Trophoblast cell (in vitro differentiated cells and primary cell): Measurements from ENCODE around the gene ATP6V0D1.

ENCODE experiments used
- DNase-seq, 2 donors: peaks; one replicate each; pipeline ENCODE4 v3.0.0-alpha.2; 2016
- H2AFZ ChIP-seq: 2 replicates; pipeline ENCODE4 v1.6.1; 2013; ENCODE audit warnings: low read length, moderate library complexity, mild to moderate bottlenecking; ENCODE audit not compliant: insufficient read depth, poor library complexity
- H2AK5ac ChIP-seq: 2 replicates; pipeline ENCODE4 v1.6.1; 2013; ENCODE audit warnings: mild to moderate bottlenecking, low read length
- H2BK120ac ChIP-seq: 2 replicates; pipeline ENCODE4 v1.6.1; 2013; ENCODE audit warnings: low read length, mild to moderate bottlenecking, moderate library complexity; ENCODE audit not compliant: insufficient read depth, poor library complexity
- H2BK12ac ChIP-seq: 2 replicates; pipeline ENCODE4 v1.6.1; 2013; ENCODE audit warnings: mild to moderate bottlenecking, low read length, moderate library complexity
- H2BK5ac ChIP-seq: 2 replicates; pipeline ENCODE4 v1.6.1; 2013; ENCODE audit warnings: low read length, low read depth, moderate library complexity, mild to moderate bottlenecking; ENCODE audit not compliant: poor library complexity
- H3K14ac ChIP-seq: 2 replicates; pipeline ENCODE4 v1.6.1; 2013; ENCODE audit warnings: mild to moderate bottlenecking, low read length
- H3K18ac ChIP-seq: 2 replicates; pipeline ENCODE4 v1.6.1; 2013; ENCODE audit warnings: mild to moderate bottlenecking, low read length
- H3K23ac ChIP-seq: 2 replicates; pipeline ENCODE4 v1.6.1; 2013; ENCODE audit warnings: low read length
- H3K27ac ChIP-seq: 2 replicates; pipeline ENCODE4 v1.5.1; 2013; ENCODE audit warnings: low read depth, mild to moderate bottlenecking, inconsistent platforms, low read length, moderate library complexity
- H3K27me3 ChIP-seq: 2 replicates; pipeline ENCODE4 v1.6.1; 2013; ENCODE audit warnings: inconsistent platforms, mild to moderate bottlenecking, low read length, moderate library complexity; ENCODE audit not compliant: insufficient read depth
- H3K36me3 ChIP-seq, 2 experiments: 1 replicate in 1 of 2; 2 replicates in 1 of 2; pipeline ENCODE4 v1.6.1; 2013; ENCODE audit warnings: low read length in 2 of 2, mild to moderate bottlenecking in 2 of 2, moderate library complexity in 1 of 2; ENCODE audit not compliant: insufficient read depth in 2 of 2, control insufficient read depth in 1 of 2
- H3K4ac ChIP-seq: 2 replicates; pipeline ENCODE4 v1.6.1; 2013; ENCODE audit warnings: low read depth, mild to moderate bottlenecking, low read length, moderate library complexity
- H3K4me1 ChIP-seq, 2 experiments: 1 replicate in 1 of 2; 2 replicates in 1 of 2; pipeline ENCODE4 v1.6.1; 2013; ENCODE audit warnings: low read length in 2 of 2, mild to moderate bottlenecking in 2 of 2, moderate library complexity in 1 of 2; ENCODE audit not compliant: insufficient read depth in 2 of 2, control insufficient read depth in 1 of 2
- H3K4me2 ChIP-seq: 2 replicates; pipeline ENCODE4 v1.6.1; 2013; ENCODE audit warnings: inconsistent platforms, mild to moderate bottlenecking, low read length, moderate library complexity
- H3K4me3 ChIP-seq: 2 replicates; pipeline ENCODE4 v1.5.1; 2013; ENCODE audit warnings: mild to moderate bottlenecking, low read depth, low read length, inconsistent platforms
- H3K79me1 ChIP-seq: one replicate; pipeline ENCODE4 v1.6.1; 2013; ENCODE audit warnings: low read length
- H3K79me2 ChIP-seq: 2 replicates; pipeline ENCODE4 v1.6.1; 2013; ENCODE audit warnings: low read length, mild to moderate bottlenecking; ENCODE audit not compliant: control insufficient read depth, insufficient read depth, poor library complexity
- H3K9ac ChIP-seq: 2 replicates; pipeline ENCODE4 v1.6.1; 2013; ENCODE audit warnings: mild to moderate bottlenecking, low read length
- H3K9me3 ChIP-seq: 2 replicates; pipeline ENCODE4 v1.6.1; 2013; ENCODE audit warnings: low read depth, mild to moderate bottlenecking, control low read depth, inconsistent platforms, low read length; ENCODE audit not compliant: insufficient read depth
- H4K12ac ChIP-seq: 2 replicates; pipeline ENCODE4 v1.6.1; 2013; ENCODE audit warnings: low read depth, mild to moderate bottlenecking, low read length, moderate library complexity
- H4K8ac ChIP-seq: 2 replicates; pipeline ENCODE4 v1.6.1; 2013; ENCODE audit warnings: low read depth, mild to moderate bottlenecking, low read length, moderate library complexity
- H4K91ac ChIP-seq: one replicate; pipeline ENCODE4 v1.6.1; 2013; ENCODE audit warnings: low read depth, mild to moderate bottlenecking, low read length, moderate library complexity
- WGBS: extraction: QIAGEN DNeasy Blood & Tissue Kit; methylation state at CpG from one replicate; pipeline ENCODE4 v1.1.7; 2013; ENCODE audit warnings: missing lambda C conversion rate; ENCODE audit not compliant: insufficient read length, insufficient coverage; ENCODE audit errors: extremely low coverage; 5-methylcytosine and 5-hydroxymethylcytosine counted together

The ATP6V0D1 gene

DNA sequence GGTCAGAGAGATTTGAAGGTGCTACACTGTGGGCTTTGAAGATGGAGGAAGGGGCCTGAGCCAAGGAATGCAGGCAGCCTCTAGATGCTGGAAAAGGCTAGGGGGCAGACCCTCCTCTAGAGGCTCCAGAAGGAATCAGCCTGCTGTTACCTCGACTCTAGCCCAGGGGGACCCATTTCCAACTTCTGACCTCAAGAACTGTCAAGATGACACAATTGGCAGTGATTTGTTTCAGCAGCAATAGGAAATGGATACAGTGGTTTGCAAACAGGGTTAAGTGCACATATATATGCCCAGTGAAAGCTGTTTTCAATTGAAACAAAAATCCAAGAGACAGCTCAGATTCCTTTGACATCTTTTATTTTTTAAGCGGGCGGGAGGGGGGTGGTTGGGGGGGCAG, 61.0 kb downstream of the ATP6V0D1 start:
- Histone ChIP-seq H3K18ac (no peak overlapping the region), H3K9me3 (no peaks in the 10 kb centered on the region), H2AK5ac (no peak overlapping the region), H3K79me2 (peaks cover 4% of the 10 kb centered on the region), H3K23ac (no peak overlapping the region), H2BK12ac (no peak overlapping the region), H3K4me2 (no peak overlapping the region), H2BK120ac (no peak overlapping the region), H4K8ac (no peak overlapping the region), H3K36me3 (no peaks in the 10 kb centered on the region), H4K12ac (no peak overlapping the region), H2BK5ac (no peak overlapping the region), H3K14ac (no peak overlapping the region), H3K79me1 (peaks cover 15% of the 10 kb centered on the region), H3K9ac (no peak overlapping the region), H3K27ac (no peak overlapping the region), H3K4me3 (no peak overlapping the region), H3K27me3 (no peaks in the 10 kb centered on the region), H3K4me1 (peaks cover 10 to 16% of the 10 kb centered on the region in 2 experiments), H4K91ac (no peak overlapping the region), H3K4ac (no peak overlapping the region), H2AFZ (no peak overlapping the region)
- no CpG with 5 or more reads among the region's 3 CpGs for WGBS
- no peak for DNase-seq

DNA sequence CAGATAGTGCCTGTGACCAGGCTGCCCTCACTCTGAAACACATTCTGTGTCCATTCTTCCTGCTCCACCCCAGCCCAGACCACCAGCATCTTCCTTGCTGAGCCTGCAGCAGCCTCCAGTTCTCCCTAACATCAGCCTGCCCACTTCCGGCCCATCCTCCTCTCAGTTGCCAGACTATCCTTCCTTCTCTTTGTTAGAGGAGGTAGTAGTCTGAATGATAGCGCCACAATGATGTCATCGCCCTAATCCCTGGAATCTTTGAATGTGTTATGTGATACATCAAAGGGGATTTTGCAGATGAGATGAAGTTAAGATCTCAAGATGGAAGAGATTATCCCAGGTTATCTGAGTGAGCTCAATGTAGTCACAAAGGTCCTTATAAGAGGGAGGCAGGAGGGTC, 61.5 kb downstream of the ATP6V0D1 start:
- Histone ChIP-seq H2BK5ac (no peak overlapping the region), H3K4me2 (no peak overlapping the region), H4K12ac (no peak overlapping the region), H3K79me1 (peaks cover 15% of the 10 kb centered on the region), H2AK5ac (no peak overlapping the region), H3K4me1 (peaks cover 10 to 13% of the 10 kb centered on the region in 2 experiments), H3K79me2 (peaks cover 4% of the 10 kb centered on the region), H3K36me3 (no peaks in the 10 kb centered on the region), H3K4ac (no peak overlapping the region), H3K18ac (no peak overlapping the region), H3K4me3 (no peak overlapping the region), H3K9ac (no peak overlapping the region), H2AFZ (no peak overlapping the region), H2BK12ac (no peak overlapping the region), H2BK120ac (no peak overlapping the region), H3K27me3 (no peaks in the 10 kb centered on the region), H4K91ac (peak overlapping the region; percentile 6), H3K9me3 (no peaks in the 10 kb centered on the region), H3K23ac (no peak overlapping the region), H3K14ac (no peak overlapping the region), H3K27ac (no peak overlapping the region), H4K8ac (no peak overlapping the region)
- WGBS = no CpG with 5 or more reads among the region's 3 CpGs
- DNase-seq = peak; percentile 24 to 86

- Histone ChIP-seq H2BK5ac (no peak overlapping the region), H3K79me1 (peaks cover 15% of the 10 kb centered on the region), H3K4me2 (no peak overlapping the region), H2BK120ac (peak overlapping the region; percentile 36), H4K91ac (no peak overlapping the region), H3K4me1 (peaks cover 10 to 12% of the 10 kb centered on the region in 2 experiments), H4K8ac (peak overlapping the region; percentile 12), H2AK5ac (no peak overlapping the region), H3K79me2 (peaks cover 4% of the 10 kb centered on the region), H3K27me3 (no peaks in the 10 kb centered on the region), H3K4ac (no peak overlapping the region), H3K18ac (no peak overlapping the region), H2AFZ (no peak overlapping the region), H3K9ac (no peak overlapping the region), H2BK12ac (no peak overlapping the region), H3K36me3 (no peaks in the 10 kb centered on the region), H3K9me3 (no peaks in the 10 kb centered on the region), H3K4me3 (no peak overlapping the region), H3K23ac (no peak overlapping the region), H3K27ac (peak overlapping the region; percentile 10), H3K14ac (no peak overlapping the region), H4K12ac (no peak overlapping the region)
- DNase-seq = peak; percentile 63 to 94
- no CpG with 5 or more reads among the region's 2 CpGs for whole genome bisulfite sequencing
Observed at GRCh38 chr16:67417333-67418061, 63.5 kb downstream of the ATP6V0D1 start.

- peak within 1 kb of the TSS; percentile 47 for H3K4ac ChIP-seq
- peak within 1 kb of the TSS; percentile 69 for H3K4me3 ChIP-seq
- H3K36me3 ChIP-seq = no peaks in the 10 kb centered on the region
- peaks cover 10 to 12% of the 10 kb centered on the region in 2 experiments for H3K4me1 ChIP-seq
- H3K27me3 ChIP-seq = no peaks in the 10 kb centered on the region
- peak within 1 kb of the TSS; percentile 71 for H3K4me2 ChIP-seq
- no peaks in the 10 kb centered on the region for H3K9me3 ChIP-seq
- no peak within 1 kb of the TSS for H3K23ac ChIP-seq
- H2AK5ac ChIP-seq = no peak within 1 kb of the TSS
- H2BK12ac ChIP-seq = peak within 1 kb of the TSS; percentile 93
- H3K14ac ChIP-seq = peak within 1 kb of the TSS; percentile 95
- DNase-seq = peak in 1 of 2 donors; percentile 39
- H4K12ac ChIP-seq = peak within 1 kb of the TSS; percentile 95
- H2BK5ac ChIP-seq = peak within 1 kb of the TSS; percentile 54
- no CpG with 5 or more reads among the region's 73 CpGs for WGBS
- H4K91ac ChIP-seq = peak within 1 kb of the TSS; percentile 94
- peak within 1 kb of the TSS; percentile 97 for H2BK120ac ChIP-seq
- peak within 1 kb of the TSS; percentile 100 for H2AFZ ChIP-seq
- peak within 1 kb of the TSS; percentile 98 for H4K8ac ChIP-seq
- H3K9ac ChIP-seq = peak within 1 kb of the TSS; percentile 64
- H3K27ac ChIP-seq = peak within 1 kb of the TSS; percentile 10
- H3K18ac ChIP-seq = peak within 1 kb of the TSS; percentile 94
- H3K79me2 ChIP-seq = peaks cover 4% of the 10 kb centered on the region
- peaks cover 12% of the 10 kb centered on the region for H3K79me1 ChIP-seq
Observed at GRCh38 chr16:67415872-67416793, 64.8 kb downstream of the ATP6V0D1 start, which contains the start of gene ZDHHC1. Gene ZDHHC1 (minus strand): TSS chr16:67416477. CDS start chr16:67407775, 8,702 bp downstream.
